ENCODE results near the gene CHD2.

GRCh38 chr15:92954578-92954977 lies 54.5 kb downstream of the CHD2 start:
- TF ChIP-seq CTCF (IDR thresholded peaks at IDR 0.05; ENCODE audit: insufficient read depth, low read depth, low read length) = no peak
- TF ChIP-seq EZH2 (IDR thresholded peaks at IDR 0.05; ENCODE audit: insufficient read depth, low read length) = no peak

Measured in astrocyte (in vitro differentiated cells and primary cell).